Spleen (tissue), 11 donors: ENCODE measurements around the gene ANKS1B. TPM values are rescaled to one million over a fixed set of nuclear protein-coding genes. Genes with fewer than 3 reads are reported as not detected.

Experiments
- DNase-seq: peaks from one replicate; pipeline ENCODE4 v3.0.0-alpha.2; 2020
- H3K27ac ChIP-seq, 8 donors: fragments of 200-600 bp; sonication (generic) in 7 of 8; 1 replicate in 4 of 8; 2 replicates in 4 of 8; pipeline versions ENCODE4 v1.5.0 to v1.8.0; 2016 to 2021; ENCODE audit warnings: inconsistent platforms in 4 of 8, mild to moderate bottlenecking in 4 of 8, moderate library complexity in 1 of 8
- H3K27me3 ChIP-seq, 7 donors: fragments of 200-600 bp; sonication (generic) in 6 of 7; replicated peaks in 1 of 7; 1 replicate in 4 of 7; 2 replicates in 3 of 7; pipeline versions ENCODE4 v1.5.0 to v1.8.0; 2016 to 2021; ENCODE audit warnings: inconsistent platforms in 3 of 7, mild to moderate bottlenecking in 1 of 7
- H3K36me3 ChIP-seq, 6 donors: fragments of 200-600 bp; sonication (generic) in 5 of 6; 1 replicate in 4 of 6; 2 replicates in 2 of 6; pipeline versions ENCODE4 v1.5.0 to v1.8.0; 2016 to 2021; ENCODE audit warnings: inconsistent platforms in 2 of 6
- H3K4me1 ChIP-seq, 6 donors: fragments of 200-600 bp; sonication (generic) in 5 of 6; 1 replicate in 3 of 6; 2 replicates in 3 of 6; pipeline versions ENCODE4 v1.5.0 to v1.8.0; 2016 to 2021; ENCODE audit warnings: inconsistent platforms in 3 of 6
- H3K4me3 ChIP-seq, 8 donors: fragments of 200-600 bp; sonication (generic) in 7 of 8; 1 replicate in 4 of 8; 2 replicates in 4 of 8; pipeline versions ENCODE4 v1.5.0 to v1.8.0; 2016 to 2021; ENCODE audit warnings: inconsistent platforms in 4 of 8, mild to moderate bottlenecking in 4 of 8, moderate library complexity in 2 of 8
- H3K9me3 ChIP-seq, 8 donors: fragments of 200-600 bp; sonication (generic) in 7 of 8; 1 replicate in 4 of 8; 2 replicates in 4 of 8; pipeline versions ENCODE4 v1.5.0 to v1.8.0; 2016 to 2021; ENCODE audit warnings: inconsistent platforms in 4 of 8
- POLR2A ChIP-seq, 3 donors: fragments of 450-650 bp; IDR thresholded peaks; one replicate each; pipeline ENCODE4 v1.5.1; 2017; ENCODE audit warnings: antibody characterized with exemption in 3 of 3, mild to moderate bottlenecking in 1 of 3
- POLR2AphosphoS5 ChIP-seq, 3 donors: sonication (generic); formaldehyde crosslinking; IDR thresholded peaks; one replicate each; pipeline ENCODE4 v1.5.1; 2017; ENCODE audit warnings: antibody characterized with exemption in 3 of 3
- WGBS, 5 donors: extraction: QIAGEN DNeasy Blood & Tissue Kit in 3 of 5; methylation state at CpG; one replicate each; pipeline versions ENCODE4 v1.1.5 to v1.1.7; 2013 to 2018; 5-methylcytosine and 5-hydroxymethylcytosine counted together
- intact Hi-C: fragments of 100-400 bp; cut with DNase I; formaldehyde crosslinking; loops from one replicate; pipeline ENCODE4 v1.15.0; 2023; ENCODE audit warnings: low total_unique reads
- polyA plus RNA-seq, 3 donors: library from polyadenylated mRNA; stranded (reverse); fragments of 200-250 nt; gene quantifications; one replicate each; pipeline ENCODE4 v1.2.1, GENCODE V29; 2013
- total RNA-seq, 7 donors: library from RNA; depleted of rRNA in 3 of 7; stranded (reverse); fragments of >200 nt in 3 of 7; fragmentation: NEBNext Ultra II Directional in 4 of 7; extraction: Animal tissue kit (Norgen Biotek cat#: 25700) in 4 of 7; gene quantifications; one replicate each; pipeline versions ENCODE4 v1.1.0 to v1.2.1, GENCODE V29; 2016 to 2021
- TF ChIP-seq, protein P1 (sequence below), 11 experiments: fragments of 200-600 bp in 7 of 11; fragments of 450-650 bp in 4 of 11; sonication (generic) in 4 of 11; IDR thresholded peaks in 8 of 11; conservative IDR thresholded peaks in 3 of 11; 1 replicate in 7 of 11; 2 replicates in 4 of 11; pipeline versions ENCODE4 v1.4.0 to v1.8.0; 2016 to 2021; ENCODE audit warnings: antibody characterized with exemption in 11 of 11, inconsistent platforms in 4 of 11, mild to moderate bottlenecking in 1 of 11
- donor health status: healthy with polysubstance abuse.
- donor health status: DM: no; HTN: no; CAD: no; lungs with moderate emphysema.
- donor health status: DM: no; HTN: no; CAD: no.
- donor health status: Bipolar disorder and iron deficiency.
- donor health status: healthy.
- donor health status: DM: no; HTN: no; CAD: no.
- donor health status: DM: yes; HTN: yes; CAD: no.

ANKS1B gene
- total and polyA plus RNA-seq, 10 donors = 0.21 to 8.0 (median 4.2) TPM

DNA sequence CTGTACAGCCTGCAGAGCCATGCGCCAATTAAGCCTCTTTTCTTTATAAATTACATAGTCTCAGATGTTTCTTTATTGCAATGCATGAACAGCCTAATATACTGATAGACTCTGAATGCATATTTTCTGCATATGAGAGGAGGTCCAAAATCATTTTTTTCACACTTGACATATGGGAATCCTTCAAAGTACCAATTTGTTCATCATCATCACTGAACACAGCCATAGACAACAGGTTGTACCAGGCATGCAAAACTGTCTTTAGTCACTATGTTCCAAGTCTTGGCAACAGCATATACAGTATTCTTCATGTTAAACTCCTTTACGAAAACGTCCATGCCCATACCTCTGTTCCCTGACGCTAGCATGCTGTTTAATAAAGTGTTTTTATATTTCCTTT is 807.9 kb downstream of the ANKS1B start:
- TF ChIP-seq POLR2AphosphoS5 (IDR thresholded peaks at IDR 0.05) (no peak), POLR2A (IDR thresholded peaks at IDR 0.05) (no peak)
- TF ChIP-seq, protein P1, sequence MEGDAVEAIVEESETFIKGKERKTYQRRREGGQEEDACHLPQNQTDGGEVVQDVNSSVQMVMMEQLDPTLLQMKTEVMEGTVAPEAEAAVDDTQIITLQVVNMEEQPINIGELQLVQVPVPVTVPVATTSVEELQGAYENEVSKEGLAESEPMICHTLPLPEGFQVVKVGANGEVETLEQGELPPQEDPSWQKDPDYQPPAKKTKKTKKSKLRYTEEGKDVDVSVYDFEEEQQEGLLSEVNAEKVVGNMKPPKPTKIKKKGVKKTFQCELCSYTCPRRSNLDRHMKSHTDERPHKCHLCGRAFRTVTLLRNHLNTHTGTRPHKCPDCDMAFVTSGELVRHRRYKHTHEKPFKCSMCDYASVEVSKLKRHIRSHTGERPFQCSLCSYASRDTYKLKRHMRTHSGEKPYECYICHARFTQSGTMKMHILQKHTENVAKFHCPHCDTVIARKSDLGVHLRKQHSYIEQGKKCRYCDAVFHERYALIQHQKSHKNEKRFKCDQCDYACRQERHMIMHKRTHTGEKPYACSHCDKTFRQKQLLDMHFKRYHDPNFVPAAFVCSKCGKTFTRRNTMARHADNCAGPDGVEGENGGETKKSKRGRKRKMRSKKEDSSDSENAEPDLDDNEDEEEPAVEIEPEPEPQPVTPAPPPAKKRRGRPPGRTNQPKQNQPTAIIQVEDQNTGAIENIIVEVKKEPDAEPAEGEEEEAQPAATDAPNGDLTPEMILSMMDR (IDR thresholded peaks at IDR 0.05 in 8 of 11, conservative IDR thresholded peaks at IDR 0.05 in 3 of 11) = no peak
- intact Hi-C loops = no loop called here
- 81 to 90% (median 87%) methylated on average over 4 of the region's 4 CpGs for WGBS, 5 donors

DNA sequence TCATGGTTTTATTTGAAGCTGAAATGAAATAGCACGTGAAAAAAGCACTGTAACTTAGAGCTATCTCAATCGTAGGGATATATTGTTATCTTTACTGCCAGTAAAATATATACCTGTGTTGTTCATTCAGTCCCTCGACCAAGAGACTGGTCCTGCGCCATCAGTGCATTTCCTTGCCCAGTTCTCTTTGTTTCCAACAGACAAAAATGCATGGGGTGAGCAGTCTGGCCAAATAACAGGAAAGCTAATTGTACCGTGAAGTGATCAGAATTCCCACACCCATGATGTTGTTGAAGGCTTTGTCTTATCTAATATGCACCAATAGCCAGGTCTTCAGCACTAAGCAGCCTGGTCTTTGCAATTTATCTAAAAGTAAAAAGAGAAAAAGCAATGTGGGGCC is 814.3 kb downstream of the ANKS1B start:
- DNase-seq = no peak
- Histone ChIP-seq H3K27me3 (no peaks in the 10 kb centered on the region), H3K4me1 (no peaks in the 10 kb centered on the region), H3K27ac (no peak overlapping the region), H3K36me3 (no peaks in the 10 kb centered on the region), H3K9me3 (no peaks in the 10 kb centered on the region), H3K4me3 (no peak overlapping the region)
- TF ChIP-seq POLR2A (IDR thresholded peaks at IDR 0.05) (no peak), POLR2AphosphoS5 (IDR thresholded peaks at IDR 0.05) (no peak)
- TF ChIP-seq, protein P1 (IDR thresholded peaks at IDR 0.05 in 8 of 11, conservative IDR thresholded peaks at IDR 0.05 in 3 of 11) = no peak
- WGBS, 5 donors = 71 to 85% (median 79%) methylated on average over 5 of the region's 5 CpGs
- intact Hi-C loops = no loop called here

More for the DNA sequence above, 807.9 kb downstream of the ANKS1B start:
- DNase-seq = no peak
- Histone ChIP-seq H3K27me3 (no peaks in the 10 kb centered on the region), H3K4me3 (no peak overlapping the region), H3K36me3 (no peaks in the 10 kb centered on the region), H3K4me1 (no peaks in the 10 kb centered on the region), H3K9me3 (no peaks in the 10 kb centered on the region), H3K27ac (no peak overlapping the region)

DNA sequence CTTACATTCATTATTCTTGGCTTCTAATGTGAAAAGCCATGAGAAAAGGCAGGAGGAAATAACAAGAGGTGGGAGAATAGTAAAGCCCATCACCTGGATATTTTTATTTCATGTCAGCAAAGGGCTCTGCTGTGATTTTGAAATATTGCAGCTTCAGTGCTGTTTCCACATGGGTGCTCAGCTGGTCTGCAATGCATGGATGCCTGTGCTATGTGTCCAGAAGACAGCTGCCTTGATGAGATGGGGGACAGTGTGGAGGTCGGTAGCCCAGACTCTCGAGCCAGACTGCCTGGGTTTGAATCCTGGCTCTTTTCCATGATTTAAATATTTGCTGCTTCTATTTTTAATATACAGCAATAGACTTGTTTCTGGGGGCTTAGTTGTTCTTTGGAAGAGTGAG is 814.7 kb downstream of the ANKS1B start:
- Histone ChIP-seq H3K36me3 (no peaks in the 10 kb centered on the region), H3K4me3 (no peak overlapping the region), H3K27me3 (no peaks in the 10 kb centered on the region), H3K9me3 (no peaks in the 10 kb centered on the region), H3K27ac (no peak overlapping the region), H3K4me1 (no peaks in the 10 kb centered on the region)
- TF ChIP-seq, protein P1 (IDR thresholded peaks at IDR 0.05 in 8 of 11, conservative IDR thresholded peaks at IDR 0.05 in 3 of 11) = no peak
- TF ChIP-seq POLR2A (IDR thresholded peaks at IDR 0.05) (no peak), POLR2AphosphoS5 (IDR thresholded peaks at IDR 0.05) (no peak)
- WGBS, 5 donors = 65 to 80% (median 74%) methylated on average over 2 of the region's 2 CpGs
- no peak for DNase-seq
- intact Hi-C loops = no loop called here

DNA sequence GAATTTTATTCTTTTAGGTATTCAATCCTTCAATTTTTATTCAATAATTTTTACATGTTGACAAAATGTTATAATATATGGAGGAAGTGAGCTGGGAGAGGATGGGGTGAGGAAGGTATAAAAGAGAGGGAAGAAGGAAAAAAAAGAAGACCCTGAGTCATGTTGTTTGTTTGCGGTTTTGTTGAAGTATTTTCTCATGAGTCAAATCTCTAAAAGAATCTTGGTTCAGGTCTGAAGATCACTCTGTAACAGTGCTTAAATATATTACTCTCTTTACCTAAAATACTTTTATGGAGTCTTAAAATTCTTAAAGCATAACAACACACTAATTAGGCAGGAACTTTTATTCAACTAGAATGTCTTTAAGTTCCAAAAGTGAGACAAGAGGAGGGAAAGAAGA is 826.8 kb downstream of the ANKS1B start:
- no peak overlapping the region for H3K27ac ChIP-seq
- H3K4me3 ChIP-seq = no peak overlapping the region
- WGBS, 5 donors = 89 to 96% (median 91%) methylated on average over 1 of the region's 1 CpG
- H3K4me1 ChIP-seq = no peaks in the 10 kb centered on the region
- intact Hi-C loops = no loop called here
- H3K9me3 ChIP-seq = peaks cover 0 to 33% (median 14%) of the 10 kb centered on the region in 8 donors
- H3K27me3 ChIP-seq = peaks cover 0 to 2% (median 0%) of the 10 kb centered on the region in 7 donors
- DNase-seq = no peak
- H3K36me3 ChIP-seq = no peaks in the 10 kb centered on the region
- TF ChIP-seq, protein P1 (IDR thresholded peaks at IDR 0.05 in 8 of 11, conservative IDR thresholded peaks at IDR 0.05 in 3 of 11) = no peak
- no peak for TF ChIP-seq POLR2AphosphoS5 (IDR thresholded peaks at IDR 0.05)
- no peak for TF ChIP-seq POLR2A (IDR thresholded peaks at IDR 0.05)
